ENCODE data around the gene KRT31.
"Not testable (repeated sequence)": the region's sequence is repeated elsewhere in the genome, so short reads cannot be mapped to it uniquely, and the experiment has no call there.

Gene KRT31

GRCh38 chr17:41393294-41393693, 4.1 kb downstream of the KRT31 start:
- H3K27ac ChIP-seq (ENCODE audit: low read depth, low read length), result no peak overlapping the region
- H3K36me3 ChIP-seq (ENCODE audit: control insufficient read depth in 1 of 2, insufficient read depth in 2 of 2, low read length in 2 of 2), result no peaks in the 10 kb centered on the region
- H3K9me3 ChIP-seq (ENCODE audit: control insufficient read depth in 1 of 2, low read length in 2 of 2), result no peaks in the 10 kb centered on the region
- no peak overlapping the region for H3K4me3 ChIP-seq (ENCODE audit: low read depth in 1 of 2, low read length in 2 of 2)
- no peak overlapping the region for H3K9ac ChIP-seq (ENCODE audit: low read depth in 1 of 2, low read length in 2 of 2)
- no peaks in the 10 kb centered on the region for H3K27me3 ChIP-seq (ENCODE audit: control insufficient read depth in 1 of 2, insufficient read depth in 2 of 2, low read length in 2 of 2)
- H3K4me1 ChIP-seq (ENCODE audit: control insufficient read depth in 1 of 2, insufficient read depth in 2 of 2, low read length in 2 of 2), result no peaks in the 10 kb centered on the region

GRCh38 chr17:41392278-41392677, 5.1 kb downstream of the KRT31 start:
- H3K27ac ChIP-seq (ENCODE audit: low read depth, low read length), result no peak overlapping the region
- no peak overlapping the region for H3K4me3 ChIP-seq (ENCODE audit: low read depth in 1 of 2, low read length in 2 of 2)
- H3K36me3 ChIP-seq (ENCODE audit: control insufficient read depth in 1 of 2, insufficient read depth in 2 of 2, low read length in 2 of 2), result no peaks in the 10 kb centered on the region
- no peaks in the 10 kb centered on the region for H3K4me1 ChIP-seq (ENCODE audit: control insufficient read depth in 1 of 2, insufficient read depth in 2 of 2, low read length in 2 of 2)
- H3K27me3 ChIP-seq (ENCODE audit: control insufficient read depth in 1 of 2, insufficient read depth in 2 of 2, low read length in 2 of 2), result no peaks in the 10 kb centered on the region
- no peaks in the 10 kb centered on the region for H3K9me3 ChIP-seq (ENCODE audit: control insufficient read depth in 1 of 2, low read length in 2 of 2)
- no peak overlapping the region for H3K9ac ChIP-seq (ENCODE audit: low read depth in 1 of 2, low read length in 2 of 2)

GRCh38 chr17:41391535-41391934, 5.9 kb downstream of the KRT31 start:
- Histone ChIP-seq H3K36me3 (ENCODE audit: control insufficient read depth in 1 of 2, insufficient read depth in 2 of 2, low read length in 2 of 2) (no peaks in the 10 kb centered on the region), H3K27me3 (ENCODE audit: control insufficient read depth in 1 of 2, insufficient read depth in 2 of 2, low read length in 2 of 2) (no peaks in the 10 kb centered on the region), H3K9me3 (ENCODE audit: control insufficient read depth in 1 of 2, low read length in 2 of 2) (no peaks in the 10 kb centered on the region), H3K4me3 (ENCODE audit: low read depth in 1 of 2, low read length in 2 of 2) (no peak overlapping the region), H3K9ac (ENCODE audit: low read depth in 1 of 2, low read length in 2 of 2) (no peak overlapping the region), H3K27ac (ENCODE audit: low read depth, low read length) (no peak overlapping the region), H3K4me1 (ENCODE audit: control insufficient read depth in 1 of 2, insufficient read depth in 2 of 2, low read length in 2 of 2) (no peaks in the 10 kb centered on the region)

GRCh38 chr17:41390411-41390938, 6.9 kb downstream of the KRT31 start:
- no peaks in the 10 kb centered on the region for H3K27me3 ChIP-seq (ENCODE audit: control insufficient read depth in 1 of 2, insufficient read depth in 2 of 2, low read length in 2 of 2)
- no peak overlapping the region for H3K4me3 ChIP-seq (ENCODE audit: low read depth in 1 of 2, low read length in 2 of 2)
- H3K9ac ChIP-seq (ENCODE audit: low read depth in 1 of 2, low read length in 2 of 2), result no peak overlapping the region
- H3K36me3 ChIP-seq (ENCODE audit: control insufficient read depth in 1 of 2, insufficient read depth in 2 of 2, low read length in 2 of 2), result no peaks in the 10 kb centered on the region
- H3K9me3 ChIP-seq (ENCODE audit: control insufficient read depth in 1 of 2, low read length in 2 of 2), result no peaks in the 10 kb centered on the region
- H3K4me1 ChIP-seq (ENCODE audit: control insufficient read depth in 1 of 2, insufficient read depth in 2 of 2, low read length in 2 of 2), result no peaks in the 10 kb centered on the region
- H3K27ac ChIP-seq (ENCODE audit: low read depth, low read length), result no peak overlapping the region

- Histone ChIP-seq H3K9ac (ENCODE audit: low read depth in 1 of 2, low read length in 2 of 2) (no peak overlapping the region), H3K9me3 (ENCODE audit: control insufficient read depth in 1 of 2, low read length in 2 of 2) (no peaks in the 10 kb centered on the region), H3K27me3 (ENCODE audit: control insufficient read depth in 1 of 2, insufficient read depth in 2 of 2, low read length in 2 of 2) (no peaks in the 10 kb centered on the region), H3K36me3 (ENCODE audit: control insufficient read depth in 1 of 2, insufficient read depth in 2 of 2, low read length in 2 of 2) (no peaks in the 10 kb centered on the region), H3K4me1 (ENCODE audit: control insufficient read depth in 1 of 2, insufficient read depth in 2 of 2, low read length in 2 of 2) (no peaks in the 10 kb centered on the region), H3K4me3 (ENCODE audit: low read depth in 1 of 2, low read length in 2 of 2) (no peak overlapping the region), H3K27ac (ENCODE audit: low read depth, low read length) (no peak overlapping the region)
Observed at GRCh38 chr17:41387670-41388069, 9.7 kb downstream of the KRT31 start.

GRCh38 chr17:41386227-41386626, 11.2 kb downstream of the KRT31 start:
- no peaks in the 10 kb centered on the region for H3K27me3 ChIP-seq (ENCODE audit: control insufficient read depth in 1 of 2, insufficient read depth in 2 of 2, low read length in 2 of 2)
- no peaks in the 10 kb centered on the region for H3K36me3 ChIP-seq (ENCODE audit: control insufficient read depth in 1 of 2, insufficient read depth in 2 of 2, low read length in 2 of 2)
- H3K4me3 ChIP-seq (ENCODE audit: low read depth in 1 of 2, low read length in 2 of 2), result no peak overlapping the region
- H3K4me1 ChIP-seq (ENCODE audit: control insufficient read depth in 1 of 2, insufficient read depth in 2 of 2, low read length in 2 of 2), result no peaks in the 10 kb centered on the region
- H3K9me3 ChIP-seq (ENCODE audit: control insufficient read depth in 1 of 2, low read length in 2 of 2), result no peaks in the 10 kb centered on the region
- no peak overlapping the region for H3K9ac ChIP-seq (ENCODE audit: low read depth in 1 of 2, low read length in 2 of 2)
- no peak overlapping the region for H3K27ac ChIP-seq (ENCODE audit: low read depth, low read length)

GRCh38 chr17:41383690-41384089, 13.7 kb downstream of the KRT31 start:
- no peaks in the 10 kb centered on the region for H3K9me3 ChIP-seq (ENCODE audit: control insufficient read depth in 1 of 2, low read length in 2 of 2)
- no peak overlapping the region for H3K4me3 ChIP-seq (ENCODE audit: low read depth in 1 of 2, low read length in 2 of 2)
- no peaks in the 10 kb centered on the region for H3K4me1 ChIP-seq (ENCODE audit: control insufficient read depth in 1 of 2, insufficient read depth in 2 of 2, low read length in 2 of 2)
- no peak overlapping the region for H3K9ac ChIP-seq (ENCODE audit: low read depth in 1 of 2, low read length in 2 of 2)
- no peak overlapping the region for H3K27ac ChIP-seq (ENCODE audit: low read depth, low read length)
- H3K36me3 ChIP-seq (ENCODE audit: control insufficient read depth in 1 of 2, insufficient read depth in 2 of 2, low read length in 2 of 2), result no peaks in the 10 kb centered on the region
- H3K27me3 ChIP-seq (ENCODE audit: control insufficient read depth in 1 of 2, insufficient read depth in 2 of 2, low read length in 2 of 2), result no peaks in the 10 kb centered on the region

- no peak overlapping the region for H3K9ac ChIP-seq (ENCODE audit: low read depth in 1 of 2, low read length in 2 of 2)
- no peaks in the 10 kb centered on the region for H3K9me3 ChIP-seq (ENCODE audit: control insufficient read depth in 1 of 2, low read length in 2 of 2)
- no peak overlapping the region for H3K4me3 ChIP-seq (ENCODE audit: low read depth in 1 of 2, low read length in 2 of 2)
- H3K4me1 ChIP-seq (ENCODE audit: control insufficient read depth in 1 of 2, insufficient read depth in 2 of 2, low read length in 2 of 2), result no peaks in the 10 kb centered on the region
- no peaks in the 10 kb centered on the region for H3K36me3 ChIP-seq (ENCODE audit: control insufficient read depth in 1 of 2, insufficient read depth in 2 of 2, low read length in 2 of 2)
- H3K27me3 ChIP-seq (ENCODE audit: control insufficient read depth in 1 of 2, insufficient read depth in 2 of 2, low read length in 2 of 2), result peaks cover 0 to 5% of the 10 kb centered on the region in 2 donors
- H3K27ac ChIP-seq (ENCODE audit: low read depth, low read length), result no peak overlapping the region
Observed at GRCh38 chr17:41382394-41382793, 15.0 kb downstream of the KRT31 start.

- H3K4me3 ChIP-seq (ENCODE audit: low read depth in 1 of 2, low read length in 2 of 2); H3K4me1 ChIP-seq (ENCODE audit: control insufficient read depth in 1 of 2, insufficient read depth in 2 of 2, low read length in 2 of 2); H3K9ac ChIP-seq (ENCODE audit: low read depth in 1 of 2, low read length in 2 of 2); H3K27me3 ChIP-seq (ENCODE audit: control insufficient read depth in 1 of 2, insufficient read depth in 2 of 2, low read length in 2 of 2); H3K36me3 ChIP-seq (ENCODE audit: control insufficient read depth in 1 of 2, insufficient read depth in 2 of 2, low read length in 2 of 2); H3K27ac ChIP-seq (ENCODE audit: low read depth, low read length); H3K9me3 ChIP-seq (ENCODE audit: control insufficient read depth in 1 of 2, low read length in 2 of 2): not testable (repeated sequence)
Observed at GRCh38 chr17:41381943-41382342, 15.5 kb downstream of the KRT31 start, which contains the start of gene KRT34. Gene KRT34, minus strand, starts transcription at chr17:41382306. Its CDS starts 60 bp downstream, at chr17:41382246.

- not testable (repeated sequence) for H3K9me3 ChIP-seq (ENCODE audit: control insufficient read depth in 1 of 2, low read length in 2 of 2); H3K27ac ChIP-seq (ENCODE audit: low read depth, low read length); H3K36me3 ChIP-seq (ENCODE audit: control insufficient read depth in 1 of 2, insufficient read depth in 2 of 2, low read length in 2 of 2); H3K27me3 ChIP-seq (ENCODE audit: control insufficient read depth in 1 of 2, insufficient read depth in 2 of 2, low read length in 2 of 2); H3K9ac ChIP-seq (ENCODE audit: low read depth in 1 of 2, low read length in 2 of 2); H3K4me3 ChIP-seq (ENCODE audit: low read depth in 1 of 2, low read length in 2 of 2); H3K4me1 ChIP-seq (ENCODE audit: control insufficient read depth in 1 of 2, insufficient read depth in 2 of 2, low read length in 2 of 2)
Observed at GRCh38 chr17:41380091-41380490, 17.3 kb downstream of the KRT31 start.

- Histone ChIP-seq H3K27ac (ENCODE audit: low read depth, low read length) (no peak overlapping the region), H3K4me1 (ENCODE audit: control insufficient read depth in 1 of 2, insufficient read depth in 2 of 2, low read length in 2 of 2) (no peaks in the 10 kb centered on the region), H3K36me3 (ENCODE audit: control insufficient read depth in 1 of 2, insufficient read depth in 2 of 2, low read length in 2 of 2) (no peaks in the 10 kb centered on the region), H3K9me3 (ENCODE audit: control insufficient read depth in 1 of 2, low read length in 2 of 2) (no peaks in the 10 kb centered on the region), H3K4me3 (ENCODE audit: low read depth in 1 of 2, low read length in 2 of 2) (no peak overlapping the region), H3K27me3 (ENCODE audit: control insufficient read depth in 1 of 2, insufficient read depth in 2 of 2, low read length in 2 of 2) (peaks cover 4 to 5% of the 10 kb centered on the region in 2 donors), H3K9ac (ENCODE audit: low read depth in 1 of 2, low read length in 2 of 2) (no peak overlapping the region)
Observed at GRCh38 chr17:41377546-41377945, 19.9 kb downstream of the KRT31 start.

All from duodenal mucosa (tissue), 2 donors.